H1 (cell line): Measurements from ENCODE around the gene VGLL3. TPM values are rescaled to one million over a fixed set of nuclear protein-coding genes. Genes with fewer than 3 reads are reported as not detected.

Source experiments
- CTCF ChIA-PET: fragments of 300-600 bp; sonication (Branson Sonifier 250); formaldehyde crosslinking; loops from one replicate; lab custom pipeline; 2021; ENCODE audit not compliant: partially characterized antibody; lab: Charles Lee
- POLR2A ChIA-PET: fragments of 300-600 bp; sonication (Branson Sonifier 250); formaldehyde crosslinking; loops from one replicate; lab custom pipeline; 2021; ENCODE audit warnings: inconsistent platforms; ENCODE audit not compliant: partially characterized antibody; lab: Charles Lee
- DNase-seq, 2 experiments: peaks; one replicate each; pipeline versions ENCODE4 v3.0.0 to v3.0.0-alpha.2; 2010 to 2022; ENCODE audit warnings: low spot score in 2 of 2, low read depth in 1 of 2, mixed read lengths in 1 of 2
- FAIRE-seq: peaks from 2 replicates; lab custom pipeline; 2011; peaks lifted over from hg19 to GRCh38; lab: Jason Lieb, UNC
- H2AFZ ChIP-seq: 2 replicates; pipeline ENCODE4 v1.8.1; 2012; ENCODE audit warnings: low read length, inconsistent platforms
- H2AK5ac ChIP-seq: 2 replicates; pipeline ENCODE4 v1.6.1; 2013; ENCODE audit warnings: low read depth, low read length
- H2BK120ac ChIP-seq: replicated peaks from 2 replicates; pipeline ENCODE3; 2013; ENCODE audit warnings: low read depth, low read length, inconsistent platforms
- H2BK12ac ChIP-seq: 2 replicates; pipeline ENCODE4 v1.6.1; 2013; ENCODE audit warnings: low read depth, low read length
- H2BK15ac ChIP-seq: 2 replicates; pipeline ENCODE4 v1.6.1; 2013; ENCODE audit warnings: low read length
- H2BK20ac ChIP-seq: 2 replicates; pipeline ENCODE4 v1.6.1; 2013; ENCODE audit warnings: low read length
- H2BK5ac ChIP-seq: 2 replicates; pipeline ENCODE4 v1.6.1; 2013; ENCODE audit warnings: low read depth, low read length
- H3K14ac ChIP-seq: 2 replicates; pipeline ENCODE4 v1.6.1; 2013; ENCODE audit warnings: inconsistent platforms; ENCODE audit not compliant: insufficient read length
- H3K18ac ChIP-seq: 2 replicates; pipeline ENCODE4 v1.6.1; 2013; ENCODE audit warnings: low read length; ENCODE audit errors: extremely low read depth
- H3K23ac ChIP-seq: 2 replicates; pipeline ENCODE4 v1.6.1; 2013; ENCODE audit warnings: inconsistent platforms; ENCODE audit not compliant: insufficient read length
- H3K23me2 ChIP-seq: 2 replicates; pipeline ENCODE4 v1.6.1; 2013; ENCODE audit warnings: low read depth, low read length
- H3K27ac ChIP-seq: 2 replicates; pipeline ENCODE4 v1.6.1; 2011; ENCODE audit warnings: low read depth, low read length, inconsistent platforms
- H3K27me3 ChIP-seq, 4 experiments: replicated peaks in 1 of 4; 1 replicate in 1 of 4; 2 replicates in 3 of 4; pipeline versions ENCODE4 v1.6.1 to v1.8.1; 2011 to 2013; ENCODE audit warnings: low read length in 3 of 4, mild to moderate bottlenecking in 3 of 4, inconsistent platforms in 2 of 4, mixed read lengths in 2 of 4, moderate library complexity in 1 of 4; ENCODE audit not compliant: control insufficient read depth in 3 of 4, insufficient read depth in 3 of 4; ENCODE audit errors: extremely low read depth in 1 of 4
- H3K36me3 ChIP-seq, 4 experiments: 2 replicates each; pipeline versions ENCODE4 v1.6.1 to v1.8.1; 2011 to 2013; ENCODE audit warnings: mild to moderate bottlenecking in 4 of 4, low read length in 3 of 4, moderate library complexity in 2 of 4, control low read depth in 1 of 4, inconsistent platforms in 1 of 4; ENCODE audit not compliant: insufficient read depth in 4 of 4, control insufficient read depth in 2 of 4
- H3K4ac ChIP-seq: replicated peaks from 2 replicates; pipeline ENCODE3; 2013; ENCODE audit warnings: low read length, low read depth, mixed read lengths, inconsistent platforms; ENCODE audit not compliant: insufficient read length
- H3K4me1 ChIP-seq, 4 experiments: replicated peaks in 1 of 4; 1 replicate in 1 of 4; 2 replicates in 3 of 4; pipeline versions ENCODE4 v1.6.1 to v1.8.1; 2011 to 2013; ENCODE audit warnings: low read length in 3 of 4, inconsistent platforms in 2 of 4, mixed read lengths in 1 of 4; ENCODE audit not compliant: insufficient read depth in 4 of 4, control insufficient read depth in 3 of 4
- H3K4me2 ChIP-seq, 2 experiments: 2 replicates each; pipeline versions ENCODE4 v1.6.1 to v1.8.1; 2011 to 2013; ENCODE audit warnings: low read depth in 2 of 2, low read length in 2 of 2, control low read depth in 1 of 2, inconsistent platforms in 1 of 2, mild to moderate bottlenecking in 1 of 2; ENCODE audit not compliant: insufficient read depth in 1 of 2
- H3K4me3 ChIP-seq, 4 experiments: fragments of 200-600, 300-600 bp in 1 of 4; sonication (generic), shearing (Covaris generic), sonication (Bioruptor Twin) in 1 of 4; 2 replicates each; pipeline versions ENCODE4 v1.5.1 to v1.8.1; 2011 to 2016; ENCODE audit warnings: low read length in 4 of 4, low read depth in 3 of 4, control low read depth in 2 of 4, inconsistent platforms in 2 of 4, mild to moderate bottlenecking in 2 of 4, mixed read lengths in 1 of 4, moderate library complexity in 1 of 4; ENCODE audit not compliant: insufficient read depth in 2 of 4; ENCODE audit errors: extremely low read depth in 1 of 4
- H3K56ac ChIP-seq: replicated peaks from 2 replicates; pipeline ENCODE3; 2013; ENCODE audit warnings: low read depth, mild to moderate bottlenecking, mixed read lengths, low read length, inconsistent platforms; ENCODE audit not compliant: insufficient read length
- H3K79me1 ChIP-seq: 2 replicates; pipeline ENCODE4 v1.6.1; 2013; ENCODE audit warnings: low read depth, low read length, control low read depth
- H3K79me2 ChIP-seq, 2 experiments: 2 replicates each; pipeline versions ENCODE4 v1.6.1 to v1.8.1; 2012 to 2013; ENCODE audit warnings: low read length in 2 of 2, mild to moderate bottlenecking in 2 of 2, inconsistent platforms in 1 of 2; ENCODE audit not compliant: insufficient read depth in 2 of 2, control insufficient read depth in 1 of 2
- H3K9ac ChIP-seq, 4 experiments: replicated peaks in 1 of 4; 1 replicate in 1 of 4; 2 replicates in 3 of 4; pipeline versions ENCODE4 v1.6.1 to v1.8.1; 2011 to 2013; ENCODE audit warnings: low read depth in 3 of 4, low read length in 3 of 4, control low read depth in 2 of 4, mild to moderate bottlenecking in 2 of 4, moderate library complexity in 2 of 4, inconsistent platforms in 1 of 4; ENCODE audit errors: extremely low read depth in 1 of 4
- H3K9me3 ChIP-seq, 2 experiments: 2 replicates each; pipeline versions ENCODE4 v1.6.1 to v1.8.1; 2012 to 2013; ENCODE audit warnings: mild to moderate bottlenecking in 2 of 2, moderate library complexity in 2 of 2, control low read depth in 1 of 2, inconsistent platforms in 1 of 2, low read depth in 1 of 2, low read length in 1 of 2, mixed read lengths in 1 of 2; ENCODE audit not compliant: insufficient read depth in 2 of 2
- H4K20me1 ChIP-seq, 2 experiments: replicated peaks in 1 of 2; 2 replicates each; pipeline versions ENCODE3 to v1.8.1; 2011 to 2013; ENCODE audit warnings: inconsistent platforms in 2 of 2, low read length in 2 of 2, mild to moderate bottlenecking in 1 of 2; ENCODE audit not compliant: insufficient read depth in 2 of 2, control insufficient read depth in 1 of 2
- H4K5ac ChIP-seq: 2 replicates; pipeline ENCODE4 v1.6.1; 2013; ENCODE audit warnings: low read length, low read depth, mixed read lengths, inconsistent platforms; ENCODE audit not compliant: insufficient read length
- H4K8ac ChIP-seq: 2 replicates; pipeline ENCODE4 v1.8.0; 2013; ENCODE audit warnings: mild to moderate bottlenecking, moderate library complexity, low read length, inconsistent platforms; ENCODE audit not compliant: insufficient read depth; ENCODE audit errors: extremely low read depth
- H4K91ac ChIP-seq: replicated peaks from 2 replicates; pipeline ENCODE3; 2013; ENCODE audit warnings: low read length, mixed read lengths, inconsistent platforms; ENCODE audit not compliant: insufficient read length
- ATF3 ChIP-seq: IDR thresholded peaks from 2 replicates; pipeline ENCODE4 v1.6.1; 2011; ENCODE audit warnings: low read depth, mild to moderate bottlenecking, low read length; ENCODE audit not compliant: insufficient read depth
- CBX5 ChIP-seq: fragments of 300-800, 300-1000 bp; sonication (generic); IDR thresholded peaks from 2 replicates; pipeline ENCODE4 v1.7.1; 2016; ENCODE audit warnings: antibody characterized with exemption, low read length, low read depth
- CBX8 ChIP-seq: fragments of 300-800, 300-1000 bp; sonication (generic); IDR thresholded peaks from 2 replicates; pipeline ENCODE4 v1.7.1; 2016; ENCODE audit warnings: low read depth, low read length, borderline replicate concordance
- CHD2 ChIP-seq: IDR thresholded peaks from 2 replicates; pipeline ENCODE4 v1.6.1; 2012; ENCODE audit warnings: low read length, improper control_type of control experiment
- EP300 ChIP-seq, 2 experiments: IDR thresholded peaks; 1 replicate in 1 of 2; 2 replicates in 1 of 2; pipeline ENCODE4 v1.6.1; 2011 to 2012; ENCODE audit warnings: low read depth in 2 of 2, low read length in 2 of 2, mild to moderate bottlenecking in 2 of 2, borderline replicate concordance in 1 of 2, inconsistent platforms in 1 of 2, moderate library complexity in 1 of 2
- HDAC2 ChIP-seq, 2 experiments: fragments of 300-600 bp in 1 of 2; sonication (generic) in 1 of 2; IDR thresholded peaks; 2 replicates each; pipeline ENCODE4 v1.6.1; 2011 to 2012; ENCODE audit warnings: low read depth in 2 of 2, low read length in 2 of 2, mild to moderate bottlenecking in 2 of 2, moderate library complexity in 2 of 2, borderline replicate concordance in 1 of 2, inconsistent platforms in 1 of 2
- POU5F1 ChIP-seq: IDR thresholded peaks from 2 replicates; pipeline ENCODE4 v1.6.1; 2011; ENCODE audit warnings: low read depth, mild to moderate bottlenecking, low read length, moderate library complexity
- RFX5 ChIP-seq: IDR thresholded peaks from 2 replicates; pipeline ENCODE4 v1.6.1; 2011; ENCODE audit warnings: low read depth, low read length, improper control_type of control experiment, borderline replicate concordance
- SUZ12 ChIP-seq: fragments of 200-600 bp; sonication (generic); IDR thresholded peaks from 2 replicates; pipeline ENCODE4 v1.6.1; 2012; ENCODE audit warnings: mild to moderate bottlenecking, inconsistent platforms, low read length, moderate library complexity, mixed read lengths
- TAF7 ChIP-seq: optimal IDR thresholded peaks from 2 replicates; pipeline ENCODE3; 2011; ENCODE audit warnings: low read depth, mild to moderate bottlenecking, inconsistent platforms, low read length, moderate library complexity, borderline replicate concordance
- TBP ChIP-seq: IDR thresholded peaks from 2 replicates; pipeline ENCODE4 v1.6.1; 2011; ENCODE audit warnings: low read depth, low read length, improper control_type of control experiment
- TCF12 ChIP-seq: IDR thresholded peaks from 2 replicates; pipeline ENCODE4 v1.6.1; 2011; ENCODE audit warnings: low read depth, mild to moderate bottlenecking, low read length
- USF2 ChIP-seq: IDR thresholded peaks from 2 replicates; pipeline ENCODE4 v1.6.1; 2011; ENCODE audit warnings: low read length, improper control_type of control experiment
- WGBS, 2 experiments: shearing (Covaris generic) in 1 of 2; methylation state at CpG; one replicate each; pipeline versions ENCODE4 v1.1.6 to v1.1.7; 2013 to 2015; ENCODE audit warnings: low lambda C conversion rate in 2 of 2, mixed read lengths in 2 of 2, inconsistent platforms in 1 of 2, low coverage in 1 of 2, missing lambda C conversion rate in 1 of 2; ENCODE audit not compliant: insufficient replicate concordance in 2 of 2, insufficient coverage in 1 of 2, insufficient read length in 1 of 2; ENCODE audit errors: extremely low coverage in 1 of 2, missing lambda C conversion rate in 1 of 2; 5-methylcytosine and 5-hydroxymethylcytosine counted together
- polyA plus RNA-seq, 7 experiments: library from polyadenylated mRNA; depleted of rRNA in 3 of 7; stranded (reverse) in 5 of 7; unstranded in 2 of 7; fragments of >200 nt in 5 of 7; fragments of 200-250 nt in 2 of 7; gene quantifications; 1 replicate in 5 of 7; 2 replicates in 1 of 7; 4 replicates in 1 of 7; pipeline versions ENCODE4 v1.2.1 to v1.2.3, GENCODE V29; 2011 to 2013; ENCODE audit warnings: missing spikeins in 2 of 7, mixed read lengths in 2 of 7
- total RNA-seq: library from RNA; stranded (reverse); fragmentation: NEBNext Ultra II Directional; extraction: Animal tissue kit (Norgen Biotek cat#: 25700); gene quantifications from 2 replicates; pipeline ENCODE4 v1.2.1, GENCODE V29; 2021

VGLL3 gene
- total and polyA plus RNA-seq, 2 of the 8 experiments (the other 6 are each of a cell fraction or from before 2014, with no cell fraction given): 13.4 to 24.2 TPM

- Histone ChIP-seq H3K4me3 (no peak overlapping the region), H2BK20ac (no peak overlapping the region), H3K9ac (no peak overlapping the region), H3K36me3 (no peaks in the 10 kb centered on the region), H2BK5ac (no peak overlapping the region), H4K91ac (no peak overlapping the region), H4K5ac (no peak overlapping the region), H2BK15ac (no peak overlapping the region), H3K56ac (no peak overlapping the region), H3K14ac (no peak overlapping the region), H3K23me2 (no peaks in the 10 kb centered on the region), H3K9me3 (no peaks in the 10 kb centered on the region), H3K27me3 (no peaks in the 10 kb centered on the region), H3K79me1 (no peaks in the 10 kb centered on the region), H3K4me1 (no peaks in the 10 kb centered on the region), H2AFZ (no peak overlapping the region), H3K27ac (no peak overlapping the region), H2BK120ac (no peak overlapping the region), H4K8ac (no peak overlapping the region), H3K4me2 (no peak overlapping the region), H3K4ac (no peak overlapping the region), H4K20me1 (no peaks in the 10 kb centered on the region), H3K18ac (no peak overlapping the region), H2AK5ac (no peak overlapping the region), H2BK12ac (no peak overlapping the region), H3K79me2 (no peaks in the 10 kb centered on the region), H3K23ac (no peak overlapping the region)
- DNase-seq (no peak), FAIRE-seq (no peak)
- WGBS, 2 experiments: 91% methylated on average over 1 of the region's 1 CpG; no CpG with 5 or more reads in 1 of the 2 experiments
- ChIA-PET POLR2A (no interaction called here), CTCF (no interaction called here)
- TF ChIP-seq TBP (no peak), SUZ12 (no peak), CBX5 (no peak), EP300 (IDR thresholded peaks at IDR 0.05; ENCODE audit: borderline replicate concordance in 1 of 2, low read depth in 2 of 2, low read length in 2 of 2) (no peak), USF2 (no peak), RFX5 (no peak), TCF12 (no peak), POU5F1 (no peak), CBX8 (no peak), ATF3 (no peak), HDAC2 (IDR thresholded peaks at IDR 0.05; ENCODE audit: borderline replicate concordance in 1 of 2, low read depth in 2 of 2, low read length in 2 of 2) (no peak), CHD2 (no peak), TAF7 (no peak)
Measured at GRCh38 chr3:87033205-87033604, 42.3 kb upstream of the VGLL3 start.
